Type B pancreatic cell (in vitro differentiated cells): ENCODE measurements around the gene RPA3. TPM values are rescaled to one million over a fixed set of nuclear protein-coding genes. Genes with fewer than 3 reads are reported as not detected.

Source experiments
- DNase-seq: peaks from one replicate; pipeline ENCODE4 v3.0.0; 2021; ENCODE audit warnings: mixed read lengths; ENCODE audit not compliant: unreplicated experiment; ENCODE audit errors: extremely low spot score
- H3K27ac Mint-ChIP-seq: 2 replicates; pipeline ENCODE4 v1.8.0; 2021; ENCODE audit warnings: mild to moderate bottlenecking, mixed read lengths
- H3K27me3 Mint-ChIP-seq: 2 replicates; pipeline ENCODE4 v1.8.0; 2021; ENCODE audit warnings: mixed read lengths
- H3K36me3 Mint-ChIP-seq: 2 replicates; pipeline ENCODE4 v1.8.0; 2021; ENCODE audit warnings: mixed read lengths
- H3K4me1 Mint-ChIP-seq: one replicate; pipeline ENCODE4 v1.8.0; 2021; ENCODE audit warnings: mixed read lengths; ENCODE audit not compliant: unreplicated experiment
- H3K4me3 Mint-ChIP-seq: 2 replicates; pipeline ENCODE4 v1.8.0; 2021; ENCODE audit warnings: mild to moderate bottlenecking, mixed read lengths
- H3K9me3 Mint-ChIP-seq: 2 replicates; pipeline ENCODE4 v1.8.0; 2021; ENCODE audit warnings: mixed read lengths
- CTCF ChIP-seq: fragments of 200-600 bp; sonication (generic); conservative IDR thresholded peaks from 2 replicates; pipeline ENCODE4 v1.5.0; 2021; ENCODE audit warnings: antibody characterized with exemption, mild to moderate bottlenecking
- total RNA-seq: library from RNA; stranded (reverse); gene quantifications from 2 replicates; pipeline ENCODE4 v1.2.1, GENCODE V29; 2021; ENCODE audit warnings: low replicate concordance

RPA3 gene
- total RNA-seq, 1 donor from 2014 or later: 42.3 TPM

GRCh38 chr7:7641129-7641663 is 77.2 kb downstream of the RPA3 start:
- H3K4me3 Mint-ChIP-seq: peak overlapping the region; percentile 97
- H3K27me3 Mint-ChIP-seq: no peaks in the 10 kb centered on the region
- H3K9me3 Mint-ChIP-seq: no peaks in the 10 kb centered on the region
- H3K4me1 Mint-ChIP-seq: peaks cover 12% of the 10 kb centered on the region
- DNase-seq: no peak
- no peak for TF ChIP-seq CTCF
- H3K27ac Mint-ChIP-seq: peak overlapping the region; percentile 98
- peaks cover 11% of the 10 kb centered on the region for H3K36me3 Mint-ChIP-seq

- H3K4me1 Mint-ChIP-seq: peaks cover 12% of the 10 kb centered on the region
- H3K4me3 Mint-ChIP-seq: peak within 1 kb of the TSS; percentile 97
- no peaks in the 10 kb centered on the region for H3K9me3 Mint-ChIP-seq
- no peaks in the 10 kb centered on the region for H3K27me3 Mint-ChIP-seq
- peaks cover 7% of the 10 kb centered on the region for H3K36me3 Mint-ChIP-seq
- no peak for TF ChIP-seq CTCF
- peak within 1 kb of the TSS; percentile 98 for H3K27ac Mint-ChIP-seq
- DNase-seq: peak; percentile 96
Observed at GRCh38 chr7:7640221-7641128, 77.9 kb downstream of the RPA3 start, which contains the start of gene UMAD1. Gene UMAD1, plus strand, starts transcription at chr7:7640752. Its CDS starts 32,620 bp downstream, at chr7:7673372.

- no peak for TF ChIP-seq CTCF
- H3K27ac Mint-ChIP-seq: peak overlapping the region; percentile 98
- H3K36me3 Mint-ChIP-seq: peaks cover 4% of the 10 kb centered on the region
- peaks cover 12% of the 10 kb centered on the region for H3K4me1 Mint-ChIP-seq
- H3K4me3 Mint-ChIP-seq: peak overlapping the region; percentile 97
- H3K9me3 Mint-ChIP-seq: no peaks in the 10 kb centered on the region
- no peak for DNase-seq
- no peaks in the 10 kb centered on the region for H3K27me3 Mint-ChIP-seq
Observed at GRCh38 chr7:7639847-7640220, 78.6 kb downstream of the RPA3 start.

- H3K4me1 Mint-ChIP-seq: peaks cover 12% of the 10 kb centered on the region
- H3K27ac Mint-ChIP-seq: peak overlapping the region; percentile 98
- TF ChIP-seq CTCF: no peak
- no peak for DNase-seq
- no peaks in the 10 kb centered on the region for H3K27me3 Mint-ChIP-seq
- H3K4me3 Mint-ChIP-seq: peak overlapping the region; percentile 97
- peaks cover 4% of the 10 kb centered on the region for H3K36me3 Mint-ChIP-seq
- no peaks in the 10 kb centered on the region for H3K9me3 Mint-ChIP-seq
Observed at GRCh38 chr7:7639421-7639820, 79.0 kb downstream of the RPA3 start.

- Mint-ChIP-seq H3K36me3 (no peaks in the 10 kb centered on the region), H3K9me3 (peaks cover 3% of the 10 kb centered on the region), H3K27me3 (no peaks in the 10 kb centered on the region), H3K27ac (no peak overlapping the region), H3K4me3 (no peak overlapping the region), H3K4me1 (no peaks in the 10 kb centered on the region)
- no peak for TF ChIP-seq CTCF
- DNase-seq: no peak
Observed at GRCh38 chr7:7630626-7631329, 87.6 kb downstream of the RPA3 start.
